Breast epithelium (tissue), 3 donors: Measurements from ENCODE around the gene BAMBI.

ENCODE experiments used
- CTCF ChIP-seq, 3 donors: fragments of 450-650 bp; IDR thresholded peaks; one replicate each; pipeline ENCODE4 v1.5.1; 2016 to 2017; ENCODE audit warnings: antibody characterized with exemption in 3 of 3, mild to moderate bottlenecking in 3 of 3, moderate library complexity in 3 of 3
- POLR2A ChIP-seq: fragments of 450-650 bp; IDR thresholded peaks from one replicate; pipeline ENCODE4 v1.6.1; 2016; ENCODE audit warnings: antibody characterized with exemption, mild to moderate bottlenecking, moderate library complexity

- TF ChIP-seq POLR2A: no peak
- TF ChIP-seq CTCF (IDR thresholded peaks at IDR 0.05): no peak
Observed at GRCh38 chr10:28676326-28676967, 874 bp upstream of the BAMBI start.
